Spleen (tissue), 11 donors: Measurements from ENCODE around the gene CWC25. TPM values are rescaled to one million over a fixed set of nuclear protein-coding genes. Genes with fewer than 3 reads are reported as not detected.

ENCODE experiments used
- DNase-seq: peaks from one replicate; pipeline ENCODE4 v3.0.0-alpha.2; 2020
- H3K27ac ChIP-seq, 8 donors: fragments of 200-600 bp; sonication (generic) in 7 of 8; 1 replicate in 4 of 8; 2 replicates in 4 of 8; pipeline versions ENCODE4 v1.5.0 to v1.8.0; 2016 to 2021; ENCODE audit warnings: inconsistent platforms in 4 of 8, mild to moderate bottlenecking in 4 of 8, moderate library complexity in 1 of 8
- H3K27me3 ChIP-seq, 7 donors: fragments of 200-600 bp; sonication (generic) in 6 of 7; replicated peaks in 1 of 7; 1 replicate in 4 of 7; 2 replicates in 3 of 7; pipeline versions ENCODE4 v1.5.0 to v1.8.0; 2016 to 2021; ENCODE audit warnings: inconsistent platforms in 3 of 7, mild to moderate bottlenecking in 1 of 7
- H3K36me3 ChIP-seq, 6 donors: fragments of 200-600 bp; sonication (generic) in 5 of 6; 1 replicate in 4 of 6; 2 replicates in 2 of 6; pipeline versions ENCODE4 v1.5.0 to v1.8.0; 2016 to 2021; ENCODE audit warnings: inconsistent platforms in 2 of 6
- H3K4me1 ChIP-seq, 6 donors: fragments of 200-600 bp; sonication (generic) in 5 of 6; 1 replicate in 3 of 6; 2 replicates in 3 of 6; pipeline versions ENCODE4 v1.5.0 to v1.8.0; 2016 to 2021; ENCODE audit warnings: inconsistent platforms in 3 of 6
- H3K4me3 ChIP-seq, 8 donors: fragments of 200-600 bp; sonication (generic) in 7 of 8; 1 replicate in 4 of 8; 2 replicates in 4 of 8; pipeline versions ENCODE4 v1.5.0 to v1.8.0; 2016 to 2021; ENCODE audit warnings: inconsistent platforms in 4 of 8, mild to moderate bottlenecking in 4 of 8, moderate library complexity in 2 of 8
- H3K9me3 ChIP-seq, 8 donors: fragments of 200-600 bp; sonication (generic) in 7 of 8; 1 replicate in 4 of 8; 2 replicates in 4 of 8; pipeline versions ENCODE4 v1.5.0 to v1.8.0; 2016 to 2021; ENCODE audit warnings: inconsistent platforms in 4 of 8
- CTCF ChIP-seq, 11 experiments: fragments of 200-600 bp in 7 of 11; fragments of 450-650 bp in 4 of 11; sonication (generic) in 4 of 11; IDR thresholded peaks in 8 of 11; conservative IDR thresholded peaks in 3 of 11; 1 replicate in 7 of 11; 2 replicates in 4 of 11; pipeline versions ENCODE4 v1.4.0 to v1.8.0; 2016 to 2021; ENCODE audit warnings: antibody characterized with exemption in 11 of 11, inconsistent platforms in 4 of 11, mild to moderate bottlenecking in 1 of 11
- POLR2A ChIP-seq, 3 donors: fragments of 450-650 bp; IDR thresholded peaks; one replicate each; pipeline ENCODE4 v1.5.1; 2017; ENCODE audit warnings: antibody characterized with exemption in 3 of 3, mild to moderate bottlenecking in 1 of 3
- POLR2AphosphoS5 ChIP-seq, 3 donors: sonication (generic); formaldehyde crosslinking; IDR thresholded peaks; one replicate each; pipeline ENCODE4 v1.5.1; 2017; ENCODE audit warnings: antibody characterized with exemption in 3 of 3
- WGBS, 5 donors: extraction: QIAGEN DNeasy Blood & Tissue Kit in 3 of 5; methylation state at CpG; one replicate each; pipeline versions ENCODE4 v1.1.5 to v1.1.7; 2013 to 2018; 5-methylcytosine and 5-hydroxymethylcytosine counted together
- intact Hi-C: fragments of 100-400 bp; cut with DNase I; formaldehyde crosslinking; loops from one replicate; pipeline ENCODE4 v1.15.0; 2023; ENCODE audit warnings: low total_unique reads
- polyA plus RNA-seq, 3 donors: library from polyadenylated mRNA; stranded (reverse); fragments of 200-250 nt; gene quantifications; one replicate each; pipeline ENCODE4 v1.2.1, GENCODE V29; 2013
- total RNA-seq, 7 donors: library from RNA; depleted of rRNA in 3 of 7; stranded (reverse); fragments of >200 nt in 3 of 7; fragmentation: NEBNext Ultra II Directional in 4 of 7; extraction: Animal tissue kit (Norgen Biotek cat#: 25700) in 4 of 7; gene quantifications; one replicate each; pipeline versions ENCODE4 v1.1.0 to v1.2.1, GENCODE V29; 2016 to 2021
- donor health status: healthy with polysubstance abuse.
- donor health status: DM: no; HTN: no; CAD: no; lungs with moderate emphysema.
- donor health status: DM: no; HTN: no; CAD: no.
- donor health status: Bipolar disorder and iron deficiency.
- donor health status: healthy.
- donor health status: DM: no; HTN: no; CAD: no.
- donor health status: DM: yes; HTN: yes; CAD: no.

Gene CWC25
- total and polyA plus RNA-seq, 10 donors, result 14.7 to 32.8 (median 26.9) TPM

- H3K9me3 ChIP-seq, result no peaks in the 10 kb centered on the region
- WGBS, 5 donors, result 91 to 95% (median 92%) methylated on average over 17 of the region's 17 CpGs
- no peak for DNase-seq
- peak overlapping the region; percentile 72 to 88 (median 78) for H3K4me3 ChIP-seq
- peaks cover 0 to 21% (median 11%) of the 10 kb centered on the region in 6 donors for H3K36me3 ChIP-seq
- intact Hi-C loops, result no loop called here
- H3K4me1 ChIP-seq, result peaks cover 10 to 49% (median 29%) of the 10 kb centered on the region in 6 donors
- no peaks in the 10 kb centered on the region for H3K27me3 ChIP-seq
- TF ChIP-seq POLR2A (IDR thresholded peaks at IDR 0.05) (no peak), CTCF (IDR thresholded peaks at IDR 0.05 in 8 of 11, conservative IDR thresholded peaks at IDR 0.05 in 3 of 11) (no peak), POLR2AphosphoS5 (IDR thresholded peaks at IDR 0.05) (no peak)
- H3K27ac ChIP-seq, result peak overlapping the region; percentile 93 to 99 (median 96)
These were observed 684 bp upstream of the CWC25 start for GRCh38 chr17:38825762-38826247.

GRCh38 chr17:38815576-38816193, 9.4 kb downstream of the CWC25 start:
- H3K4me3 ChIP-seq, result no peak overlapping the region
- H3K27ac ChIP-seq, result no peak overlapping the region
- 75 to 82% (median 78%) methylated on average over 8 of the region's 8 CpGs for WGBS, 5 donors
- peaks cover 5 to 100% (median 79%) of the 10 kb centered on the region in 6 donors for H3K36me3 ChIP-seq
- H3K9me3 ChIP-seq, result no peaks in the 10 kb centered on the region
- peaks cover 0 to 35% (median 1%) of the 10 kb centered on the region in 6 donors for H3K4me1 ChIP-seq
- intact Hi-C loops, result no loop called here
- no peak for DNase-seq
- H3K27me3 ChIP-seq, result no peaks in the 10 kb centered on the region
- TF ChIP-seq CTCF (IDR thresholded peaks at IDR 0.05 in 8 of 11, conservative IDR thresholded peaks at IDR 0.05 in 3 of 11), result no peak
- TF ChIP-seq POLR2A (IDR thresholded peaks at IDR 0.05), result no peak
- TF ChIP-seq POLR2AphosphoS5 (IDR thresholded peaks at IDR 0.05), result no peak

- Histone ChIP-seq H3K36me3 (peaks cover 13 to 100% (median 100%) of the 10 kb centered on the region in 6 donors), H3K27ac (no peak overlapping the region), H3K27me3 (no peaks in the 10 kb centered on the region), H3K4me3 (no peak overlapping the region), H3K9me3 (no peaks in the 10 kb centered on the region), H3K4me1 (no peaks in the 10 kb centered on the region)
- TF ChIP-seq CTCF (IDR thresholded peaks at IDR 0.05 in 8 of 11, conservative IDR thresholded peaks at IDR 0.05 in 3 of 11), result no peak
- no peak for TF ChIP-seq POLR2AphosphoS5 (IDR thresholded peaks at IDR 0.05)
- no peak for TF ChIP-seq POLR2A (IDR thresholded peaks at IDR 0.05)
- intact Hi-C loops, result no loop called here
- WGBS, 5 donors, result 86 to 95% (median 94%) methylated on average over 7 of the region's 7 CpGs
- DNase-seq, result no peak
These were observed 15.3 kb downstream of the CWC25 start for GRCh38 chr17:38809828-38810227.

- peaks cover 0 to 59% (median 44%) of the 10 kb centered on the region in 6 donors for H3K36me3 ChIP-seq
- peaks cover 15 to 49% (median 38%) of the 10 kb centered on the region in 6 donors for H3K4me1 ChIP-seq
- no peaks in the 10 kb centered on the region for H3K27me3 ChIP-seq
- H3K27ac ChIP-seq, result peak overlapping the region; percentile 96 to 100 (median 99)
- no peaks in the 10 kb centered on the region for H3K9me3 ChIP-seq
- 23 to 26% (median 24%) methylated on average over 14 of the region's 14 CpGs for WGBS, 5 donors
- peak overlapping the region; percentile 86 to 96 (median 92) for H3K4me3 ChIP-seq
- DNase-seq, result no peak
- intact Hi-C loops, result no loop called here
- TF ChIP-seq POLR2A (IDR thresholded peaks at IDR 0.05) (no peak), CTCF (IDR thresholded peaks at IDR 0.05 in 8 of 11, conservative IDR thresholded peaks at IDR 0.05 in 3 of 11) (no peak), POLR2AphosphoS5 (IDR thresholded peaks at IDR 0.05) (no peak)
These were observed 24.8 kb downstream of the CWC25 start for GRCh38 chr17:38800237-38800760.
